HEK293 (cell line): ENCODE measurements around the gene FZD7.

Experiments used
- CTCF ChIA-PET: fragments of 350-600 bp; formaldehyde crosslinking; extraction: SDS; loops from one replicate; lab custom pipeline; 2021; ENCODE audit warnings: antibody characterized with exemption; lab: Yijun Ruan, JAX
- POLR2A ChIA-PET: fragments of 300-600 bp; formaldehyde crosslinking; extraction: SDS; loops from one replicate; lab custom pipeline; 2020; ENCODE audit warnings: antibody characterized with exemption, inconsistent platforms; lab: Yijun Ruan, JAX
- H3K27ac ChIP-seq: fragments of 200-500 bp; sonication (Bioruptor generic); 2 replicates; pipeline ENCODE4 v1.5.1; 2014; ENCODE audit warnings: low read depth, low read length, control low read depth, inconsistent platforms; ENCODE audit errors: extremely low read depth
- H3K36me3 ChIP-seq, 2 experiments: fragments of 200-500 bp in 1 of 2; sonication (Bioruptor generic) in 1 of 2; 1 replicate in 1 of 2; 2 replicates in 1 of 2; pipeline ENCODE4 v1.5.1; 2014 to 2017; ENCODE audit warnings: inconsistent platforms in 2 of 2, low read length in 2 of 2; ENCODE audit not compliant: control insufficient read depth in 2 of 2, insufficient read depth in 1 of 2
- H3K4me1 ChIP-seq: fragments of 200-500 bp; sonication (Bioruptor generic); 2 replicates; pipeline ENCODE4 v1.5.1; 2014; ENCODE audit warnings: mild to moderate bottlenecking, low read length, inconsistent platforms; ENCODE audit not compliant: control insufficient read depth, insufficient read depth
- H3K4me3 ChIP-seq: 2 replicates; pipeline ENCODE4 v1.5.1; 2011; ENCODE audit warnings: low read depth, mild to moderate bottlenecking, control low read depth, low read length, moderate library complexity
- H3K9me3 ChIP-seq: fragments of 200-500 bp; sonication (Bioruptor generic); 2 replicates; pipeline ENCODE4 v1.5.1; 2014; ENCODE audit warnings: low read depth, low read length, inconsistent platforms; ENCODE audit not compliant: control insufficient read depth, insufficient read depth
- GFI1B ChIP-seq: fragments of 450-650 bp; formaldehyde crosslinking; IDR thresholded peaks from 2 replicates; pipeline ENCODE4 v1.5.1; 2016; ENCODE audit warnings: missing biosample characterization, missing genetic modification characterization
- HOXA7 ChIP-seq: sonication (generic); formaldehyde crosslinking; IDR thresholded peaks from 2 replicates; pipeline ENCODE4 v1.8.1; 2022; ENCODE audit warnings: missing genetic modification reagents, borderline replicate concordance
- IKZF3 ChIP-seq: fragments of 450-650 bp; IDR thresholded peaks from 2 replicates; pipeline ENCODE4 v1.5.0; 2018; ENCODE audit warnings: missing biosample characterization, mild to moderate bottlenecking, missing genetic modification characterization, moderate library complexity
- KLF16 ChIP-seq: fragments of 450-650 bp; formaldehyde crosslinking; IDR thresholded peaks from 2 replicates; pipeline ENCODE4 v1.5.1; 2017; ENCODE audit warnings: missing biosample characterization, missing genetic modification characterization
- PRDM1 ChIP-seq: fragments of 450-650 bp; formaldehyde crosslinking; IDR thresholded peaks from 2 replicates; pipeline ENCODE4; 2016; ENCODE audit warnings: missing biosample characterization, missing genetic modification characterization
- SCRT1 ChIP-seq: fragments of 450-650 bp; formaldehyde crosslinking; IDR thresholded peaks from 2 replicates; pipeline ENCODE4 v1.5.1; 2016; ENCODE audit warnings: missing biosample characterization, missing genetic modification characterization, borderline replicate concordance
- ZBTB8A ChIP-seq: fragments of 450-650 bp; formaldehyde crosslinking; IDR thresholded peaks from 2 replicates; pipeline ENCODE4 v1.5.1; 2016; ENCODE audit warnings: missing biosample characterization, missing genetic modification characterization
- ZIC2 ChIP-seq: fragments of 450-650 bp; formaldehyde crosslinking; IDR thresholded peaks from 2 replicates; pipeline ENCODE4 v1.5.1; 2016; ENCODE audit warnings: missing biosample characterization, missing genetic modification characterization
- ZNF133 ChIP-seq: fragments of 450-650 bp; formaldehyde crosslinking; IDR thresholded peaks from 2 replicates; pipeline ENCODE4 v1.5.1; 2016; ENCODE audit warnings: missing biosample characterization, missing genetic modification characterization
- ZNF169 ChIP-seq: fragments of 450-650 bp; formaldehyde crosslinking; IDR thresholded peaks from 2 replicates; pipeline ENCODE4 v1.5.1; 2016; ENCODE audit warnings: missing biosample characterization, missing genetic modification characterization
- ZNF2 ChIP-seq: fragments of 450-650 bp; formaldehyde crosslinking; IDR thresholded peaks from 2 replicates; pipeline ENCODE4 v1.5.1; 2016; ENCODE audit warnings: missing biosample characterization, missing genetic modification characterization
- ZNF223 ChIP-seq: fragments of 450-650 bp; formaldehyde crosslinking; IDR thresholded peaks from 2 replicates; pipeline ENCODE4 v1.5.1; 2016; ENCODE audit warnings: missing biosample characterization, missing genetic modification characterization
- ZNF324 ChIP-seq: fragments of 450-650 bp; formaldehyde crosslinking; IDR thresholded peaks from 2 replicates; pipeline ENCODE4 v1.5.1; 2016; ENCODE audit warnings: missing biosample characterization, missing genetic modification characterization
- ZNF350 ChIP-seq: fragments of 450-650 bp; formaldehyde crosslinking; IDR thresholded peaks from 2 replicates; pipeline ENCODE4 v1.5.0; 2017; ENCODE audit warnings: missing biosample characterization, mild to moderate bottlenecking, missing genetic modification characterization
- ZNF514 ChIP-seq: fragments of 450-650 bp; formaldehyde crosslinking; IDR thresholded peaks from 2 replicates; pipeline ENCODE4 v1.5.1; 2016; ENCODE audit warnings: missing biosample characterization, missing genetic modification characterization
- ZNF530 ChIP-seq: fragments of 450-650 bp; formaldehyde crosslinking; IDR thresholded peaks from 2 replicates; pipeline ENCODE4 v1.5.1; 2016; ENCODE audit warnings: low read depth, missing biosample characterization, missing genetic modification characterization
- ZNF571 ChIP-seq: fragments of 450-650 bp; formaldehyde crosslinking; IDR thresholded peaks from 2 replicates; pipeline ENCODE4 v1.5.0; 2017; ENCODE audit warnings: missing biosample characterization, missing genetic modification characterization
- ZNF626 ChIP-seq: fragments of 450-650 bp; sonication (Bioruptor Pico); formaldehyde crosslinking; IDR thresholded peaks from 2 replicates; pipeline ENCODE4 v1.5.1; 2018; ENCODE audit warnings: missing biosample characterization, missing genetic modification characterization, inconsistent platforms
- ZNF658 ChIP-seq: fragments of 450-650 bp; formaldehyde crosslinking; IDR thresholded peaks from 2 replicates; pipeline ENCODE4; 2016; ENCODE audit warnings: missing biosample characterization, missing genetic modification characterization
- ZNF830 ChIP-seq: fragments of 450-650 bp; IDR thresholded peaks from 2 replicates; pipeline ENCODE4 v1.5.0; 2018; ENCODE audit warnings: missing biosample characterization, missing genetic modification characterization, low read depth, mild to moderate bottlenecking, moderate library complexity
- ZNF837 ChIP-seq: fragments of 450-650 bp; formaldehyde crosslinking; IDR thresholded peaks from 2 replicates; pipeline ENCODE4 v1.5.1; 2016; ENCODE audit warnings: missing biosample characterization, missing genetic modification characterization
- TF ChIP-seq, protein P1 (sequence below): fragments of 450-650 bp; formaldehyde crosslinking; IDR thresholded peaks from 2 replicates; pipeline ENCODE4 v1.5.1; 2016; ENCODE audit warnings: missing biosample characterization, missing genetic modification characterization
- TF ChIP-seq, protein P2 (sequence below): fragments of 450-650 bp; IDR thresholded peaks from 2 replicates; pipeline ENCODE4 v1.5.1; 2018; ENCODE audit warnings: missing biosample characterization, mild to moderate bottlenecking, missing genetic modification characterization
- TF ChIP-seq, protein P3 (sequence below): fragments of 450-650 bp; formaldehyde crosslinking; IDR thresholded peaks from 2 replicates; pipeline ENCODE4 v1.5.1; 2016; ENCODE audit warnings: missing biosample characterization, missing genetic modification characterization
- TF ChIP-seq, protein P4 (sequence below): fragments of 450-650 bp; formaldehyde crosslinking; conservative IDR thresholded peaks from 2 replicates; pipeline ENCODE4 v1.5.1; 2016; ENCODE audit warnings: low read depth, missing biosample characterization, missing genetic modification characterization

The FZD7 gene

DNA sequence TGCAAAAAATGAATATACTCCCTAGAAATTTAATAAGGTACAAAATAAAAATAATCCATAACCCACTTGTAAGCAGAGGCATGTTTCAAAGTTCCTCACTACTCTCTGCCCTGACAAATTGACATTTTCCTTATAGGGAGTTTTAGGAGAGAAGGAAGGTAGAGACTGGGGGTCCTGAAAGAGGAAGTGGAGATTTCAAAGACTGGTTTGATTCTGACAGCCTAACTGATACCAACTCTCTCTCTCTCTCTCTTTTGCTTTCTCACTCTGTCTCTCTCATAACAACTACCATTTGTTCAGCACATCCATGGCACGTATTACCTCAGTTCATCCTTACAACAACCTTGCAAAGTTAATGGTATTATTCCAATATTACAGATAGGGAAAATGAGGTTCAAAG lies 18.6 kb downstream of the FZD7 start:
- POLR2A ChIA-PET: no interaction called here
- H3K4me3 ChIP-seq: no peak overlapping the region
- no peak overlapping the region for H3K27ac ChIP-seq
- CTCF ChIA-PET: interaction anchor here (1.2 kb wide), 1 partner anchor 52 kb away, joined by 4 read pairs; no protein-coding TSS in a partner anchor
- H3K36me3 ChIP-seq: no peaks in the 10 kb centered on the region
- H3K9me3 ChIP-seq: no peaks in the 10 kb centered on the region
- no peak for TF ChIP-seq ZNF658
- TF ChIP-seq, protein P1, sequence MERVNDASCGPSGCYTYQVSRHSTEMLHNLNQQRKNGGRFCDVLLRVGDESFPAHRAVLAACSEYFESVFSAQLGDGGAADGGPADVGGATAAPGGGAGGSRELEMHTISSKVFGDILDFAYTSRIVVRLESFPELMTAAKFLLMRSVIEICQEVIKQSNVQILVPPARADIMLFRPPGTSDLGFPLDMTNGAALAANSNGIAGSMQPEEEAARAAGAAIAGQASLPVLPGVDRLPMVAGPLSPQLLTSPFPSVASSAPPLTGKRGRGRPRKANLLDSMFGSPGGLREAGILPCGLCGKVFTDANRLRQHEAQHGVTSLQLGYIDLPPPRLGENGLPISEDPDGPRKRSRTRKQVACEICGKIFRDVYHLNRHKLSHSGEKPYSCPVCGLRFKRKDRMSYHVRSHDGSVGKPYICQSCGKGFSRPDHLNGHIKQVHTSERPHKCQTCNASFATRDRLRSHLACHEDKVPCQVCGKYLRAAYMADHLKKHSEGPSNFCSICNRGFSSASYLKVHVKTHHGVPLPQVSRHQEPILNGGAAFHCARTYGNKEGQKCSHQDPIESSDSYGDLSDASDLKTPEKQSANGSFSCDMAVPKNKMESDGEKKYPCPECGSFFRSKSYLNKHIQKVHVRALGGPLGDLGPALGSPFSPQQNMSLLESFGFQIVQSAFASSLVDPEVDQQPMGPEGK (tag by site-specific recombination): no peak
- TF ChIP-seq, protein P2, sequence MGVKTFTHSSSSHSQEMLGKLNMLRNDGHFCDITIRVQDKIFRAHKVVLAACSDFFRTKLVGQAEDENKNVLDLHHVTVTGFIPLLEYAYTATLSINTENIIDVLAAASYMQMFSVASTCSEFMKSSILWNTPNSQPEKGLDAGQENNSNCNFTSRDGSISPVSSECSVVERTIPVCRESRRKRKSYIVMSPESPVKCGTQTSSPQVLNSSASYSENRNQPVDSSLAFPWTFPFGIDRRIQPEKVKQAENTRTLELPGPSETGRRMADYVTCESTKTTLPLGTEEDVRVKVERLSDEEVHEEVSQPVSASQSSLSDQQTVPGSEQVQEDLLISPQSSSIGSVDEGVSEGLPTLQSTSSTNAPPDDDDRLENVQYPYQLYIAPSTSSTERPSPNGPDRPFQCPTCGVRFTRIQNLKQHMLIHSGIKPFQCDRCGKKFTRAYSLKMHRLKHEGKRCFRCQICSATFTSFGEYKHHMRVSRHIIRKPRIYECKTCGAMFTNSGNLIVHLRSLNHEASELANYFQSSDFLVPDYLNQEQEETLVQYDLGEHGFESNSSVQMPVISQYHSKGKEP (tag by site-specific recombination): no peak
- TF ChIP-seq, protein P3, sequence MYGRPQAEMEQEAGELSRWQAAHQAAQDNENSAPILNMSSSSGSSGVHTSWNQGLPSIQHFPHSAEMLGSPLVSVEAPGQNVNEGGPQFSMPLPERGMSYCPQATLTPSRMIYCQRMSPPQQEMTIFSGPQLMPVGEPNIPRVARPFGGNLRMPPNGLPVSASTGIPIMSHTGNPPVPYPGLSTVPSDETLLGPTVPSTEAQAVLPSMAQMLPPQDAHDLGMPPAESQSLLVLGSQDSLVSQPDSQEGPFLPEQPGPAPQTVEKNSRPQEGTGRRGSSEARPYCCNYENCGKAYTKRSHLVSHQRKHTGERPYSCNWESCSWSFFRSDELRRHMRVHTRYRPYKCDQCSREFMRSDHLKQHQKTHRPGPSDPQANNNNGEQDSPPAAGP (tag by site-specific recombination): no peak
- no peak for TF ChIP-seq KLF16 (tag by site-specific recombination)
- no peak for TF ChIP-seq ZNF514 (tag by site-specific recombination)
- no peak for TF ChIP-seq ZNF571 (tag by site-specific recombination)
- no peak for TF ChIP-seq ZNF830 (tag by site-specific recombination)
- no peak for TF ChIP-seq HOXA7
- no peak for TF ChIP-seq ZNF324
- TF ChIP-seq ZNF223 (tag by site-specific recombination): no peak
- TF ChIP-seq ZNF2 (tag by site-specific recombination): no peak
- no peaks in the 10 kb centered on the region for H3K4me1 ChIP-seq

DNA sequence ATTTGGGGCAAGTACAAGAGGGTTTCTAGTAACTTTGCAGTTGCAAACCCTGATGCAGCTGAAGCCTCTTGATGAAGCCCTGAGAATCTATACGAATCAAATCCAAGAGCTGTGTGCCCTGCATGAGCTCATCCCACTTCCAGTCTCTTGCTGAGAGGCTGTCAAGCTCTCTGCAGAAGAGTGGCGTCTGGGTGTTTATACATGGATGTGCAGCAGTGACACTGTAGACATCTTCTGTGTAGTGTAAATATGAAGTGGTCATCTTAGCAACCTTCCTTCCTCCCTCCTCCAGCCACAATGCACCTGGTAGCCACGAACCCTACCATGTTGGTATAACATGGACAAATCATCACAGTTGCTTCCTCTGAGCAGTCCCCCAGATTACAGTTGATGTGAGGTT lies 21.0 kb downstream of the FZD7 start:
- ChIA-PET CTCF (no interaction called here), POLR2A (no interaction called here)
- no peaks in the 10 kb centered on the region for H3K4me1 ChIP-seq
- no peak overlapping the region for H3K27ac ChIP-seq
- H3K4me3 ChIP-seq: no peak overlapping the region
- TF ChIP-seq IKZF3 (tag by site-specific recombination) (no peak), ZNF350 (tag by site-specific recombination) (no peak), PRDM1 (no peak), ZIC2 (tag by site-specific recombination) (peak; percentile 41; the same call in 1 of the 2 replicates)
- H3K9me3 ChIP-seq: no peaks in the 10 kb centered on the region
- H3K36me3 ChIP-seq: no peaks in the 10 kb centered on the region

DNA sequence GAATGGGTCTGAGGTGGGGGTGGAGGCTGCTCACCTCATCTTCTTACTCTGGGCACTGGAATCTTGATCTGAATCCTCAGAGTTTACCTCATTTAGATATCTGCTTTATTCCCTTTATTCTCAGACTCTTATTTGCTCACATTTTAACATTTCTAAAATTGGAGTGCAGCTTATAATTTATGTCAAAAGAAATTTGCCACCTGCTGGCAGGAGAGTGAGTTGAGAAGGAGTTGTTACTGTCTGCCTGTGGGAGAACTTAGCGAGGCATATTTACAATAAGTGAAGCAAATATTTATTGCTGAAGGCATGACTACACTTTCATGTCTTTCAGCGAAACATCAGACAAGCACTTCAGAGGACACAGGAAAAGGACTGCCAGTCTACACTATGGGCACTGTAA lies 23.0 kb downstream of the FZD7 start:
- H3K27ac ChIP-seq: no peak overlapping the region
- H3K36me3 ChIP-seq: no peaks in the 10 kb centered on the region
- H3K4me3 ChIP-seq: no peak overlapping the region
- no peaks in the 10 kb centered on the region for H3K9me3 ChIP-seq
- POLR2A ChIA-PET: no interaction called here
- CTCF ChIA-PET: interaction anchor here (0.6 to 1.4 kb wide), 7 partner anchors 11 to 196 kb away, joined by 3 to 8 read pairs (median 4); no protein-coding TSS in a partner anchor
- H3K4me1 ChIP-seq: no peaks in the 10 kb centered on the region
- no peak for TF ChIP-seq ZNF530 (tag by site-specific recombination)
- TF ChIP-seq ZNF133: no peak
- TF ChIP-seq ZNF837 (tag by site-specific recombination): no peak
- TF ChIP-seq, protein P4, sequence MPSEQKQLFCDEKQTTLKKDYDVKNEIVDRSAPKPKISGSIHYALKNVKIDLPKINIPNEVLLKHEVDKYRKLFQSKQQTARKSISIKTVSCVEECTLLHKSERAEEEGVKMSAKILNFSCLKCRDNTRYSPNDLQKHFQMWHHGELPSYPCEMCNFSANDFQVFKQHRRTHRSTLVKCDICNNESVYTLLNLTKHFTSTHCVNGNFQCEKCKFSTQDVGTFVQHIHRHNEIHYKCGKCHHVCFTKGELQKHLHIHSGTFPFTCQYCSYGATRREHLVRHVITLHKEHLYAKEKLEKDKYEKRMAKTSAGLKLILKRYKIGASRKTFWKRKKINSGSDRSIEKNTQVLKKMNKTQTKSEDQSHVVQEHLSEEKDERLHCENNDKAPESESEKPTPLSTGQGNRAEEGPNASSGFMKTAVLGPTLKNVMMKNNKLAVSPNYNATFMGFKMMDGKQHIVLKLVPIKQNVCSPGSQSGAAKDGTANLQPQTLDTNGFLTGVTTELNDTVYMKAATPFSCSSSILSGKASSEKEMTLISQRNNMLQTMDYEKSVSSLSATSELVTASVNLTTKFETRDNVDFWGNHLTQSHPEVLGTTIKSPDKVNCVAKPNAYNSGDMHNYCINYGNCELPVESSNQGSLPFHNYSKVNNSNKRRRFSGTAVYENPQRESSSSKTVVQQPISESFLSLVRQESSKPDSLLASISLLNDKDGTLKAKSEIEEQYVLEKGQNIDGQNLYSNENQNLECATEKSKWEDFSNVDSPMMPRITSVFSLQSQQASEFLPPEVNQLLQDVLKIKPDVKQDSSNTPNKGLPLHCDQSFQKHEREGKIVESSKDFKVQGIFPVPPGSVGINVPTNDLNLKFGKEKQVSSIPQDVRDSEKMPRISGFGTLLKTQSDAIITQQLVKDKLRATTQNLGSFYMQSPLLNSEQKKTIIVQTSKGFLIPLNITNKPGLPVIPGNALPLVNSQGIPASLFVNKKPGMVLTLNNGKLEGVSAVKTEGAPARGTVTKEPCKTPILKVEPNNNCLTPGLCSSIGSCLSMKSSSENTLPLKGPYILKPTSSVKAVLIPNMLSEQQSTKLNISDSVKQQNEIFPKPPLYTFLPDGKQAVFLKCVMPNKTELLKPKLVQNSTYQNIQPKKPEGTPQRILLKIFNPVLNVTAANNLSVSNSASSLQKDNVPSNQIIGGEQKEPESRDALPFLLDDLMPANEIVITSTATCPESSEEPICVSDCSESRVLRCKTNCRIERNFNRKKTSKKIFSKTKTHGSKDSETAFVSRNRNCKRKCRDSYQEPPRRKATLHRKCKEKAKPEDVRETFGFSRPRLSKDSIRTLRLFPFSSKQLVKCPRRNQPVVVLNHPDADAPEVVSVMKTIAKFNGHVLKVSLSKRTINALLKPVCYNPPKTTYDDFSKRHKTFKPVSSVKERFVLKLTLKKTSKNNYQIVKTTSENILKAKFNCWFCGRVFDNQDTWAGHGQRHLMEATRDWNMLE: no peak
- no peak for TF ChIP-seq ZNF626
- TF ChIP-seq ZNF169 (tag by site-specific recombination): no peak
- no peak for TF ChIP-seq GFI1B
- no peak for TF ChIP-seq SCRT1 (tag by site-specific recombination)
- no peak for TF ChIP-seq IKZF3 (tag by site-specific recombination)
- no peak for TF ChIP-seq ZBTB8A (tag by site-specific recombination)
